A549 treated with AZD9567 at 1 μM for 4 hours (cell line): ENCODE data around the gene OR10A5. TPM values are rescaled to one million over a fixed set of nuclear protein-coding genes. Genes with fewer than 3 reads are reported as not detected.

Experiments used
- total RNA-seq: library from RNA; stranded (reverse); fragments of 200-300 nt; extraction: Qiagen RNA extraction; gene quantifications from 5 replicates; pipeline ENCODE4 v1.2.3, GENCODE V29; 2022; ENCODE audit not compliant: insufficient read depth

OR10A5 gene
- total RNA-seq, result not detected in 5 replicates

GRCh38 chr11:6845383-6845782 lies at the start of gene OR10A5:
OR10A5 (plus strand) TSS chr11:6845683; CDS start chr11:6845683, 0 bp downstream.

GRCh38 chr11:6799402-6799801 lies 46.1 kb upstream of the OR10A5 start, which contains the start of gene OR6A2:
OR6A2 (minus strand) TSS chr11:6799689; CDS start chr11:6795708, 3,981 bp downstream.

GRCh38 chr11:6862961-6863360 lies 17.5 kb downstream of the OR10A5 start, which contains the start of gene OR10A2:
OR10A2 (plus strand) TSS chr11:6863057; CDS start chr11:6869755, 6,698 bp downstream.

GRCh38 chr11:6876325-6876724 lies 30.8 kb downstream of the OR10A5 start, which contains the start of gene OR10A4:
OR10A4 (plus strand) TSS chr11:6876625; CDS start chr11:6876648, 23 bp downstream.

DNA sequence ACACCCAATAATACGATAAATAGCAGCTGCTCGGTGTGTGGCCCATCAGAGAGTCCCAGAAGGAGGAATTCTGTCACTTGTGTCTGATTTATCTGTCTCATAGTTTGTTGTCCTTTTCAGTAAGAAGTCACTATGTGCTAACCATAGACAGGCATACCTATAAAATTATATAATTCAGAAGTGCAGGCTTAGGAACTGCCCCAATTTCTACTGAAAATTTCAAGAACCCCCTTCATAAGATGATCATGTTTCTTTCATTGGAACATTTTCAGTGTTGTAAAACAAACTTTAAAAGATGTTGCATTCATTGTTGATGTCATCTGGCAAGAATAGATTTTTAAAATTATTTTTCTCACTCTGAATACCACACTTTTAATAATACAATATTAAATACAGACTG lies 46.9 kb downstream of the OR10A5 start, which contains the start of gene OR2D2:
Gene OR2D2, minus strand, starts transcription at position 101 of the 400 bp plus-strand sequence. Its CDS starts 0 bp downstream, at position 101.

Other genes with a start within 250 kb of the OR10A5 start
- gene RRP8, start 242.1 kb upstream of the OR10A5 start, total RNA-seq, result 29.8 to 37.8 TPM (median 34.4 TPM) in 5 replicates
- 116 to 122 TPM (median 119 TPM) in 5 replicates for gene ILK, start 241.9 kb upstream of the OR10A5 start, total RNA-seq
- gene TAF10, start 233.5 kb upstream of the OR10A5 start, total RNA-seq, result 181 to 250 TPM (median 245 TPM) in 5 replicates
- 39.8 to 46.4 TPM (median 44.6 TPM) in 5 replicates for gene TPP1, start 226.3 kb upstream of the OR10A5 start, total RNA-seq
- gene DCHS1, start 189.9 kb upstream of the OR10A5 start, total RNA-seq, result 0.05 to 0.13 TPM (median 0.10 TPM) in 4 of 5 replicates, not detected in the other
- 96.7 to 199 TPM (median 105 TPM) in 5 replicates for gene MRPL17, start 162.3 kb upstream of the OR10A5 start, total RNA-seq
- 0.02 to 0.09 TPM in 2 of 5 replicates, not detected in the others for gene OR2AG2, start 73.7 kb upstream of the OR10A5 start, total RNA-seq
- not detected in 5 replicates for gene OR2AG1, start 62.7 kb upstream of the OR10A5 start, total RNA-seq
- not detected in 5 replicates for gene OR6A2, start 46.0 kb upstream of the OR10A5 start, total RNA-seq
- not detected in 5 replicates for gene OR10A2, start 17.4 kb downstream of the OR10A5 start, total RNA-seq
- not detected in 5 replicates for gene OR10A4, start 30.9 kb downstream of the OR10A5 start, total RNA-seq
- not detected in 5 replicates for gene OR2D2, start 46.8 kb downstream of the OR10A5 start, total RNA-seq
- not detected in 5 replicates for gene OR2D3, start 75.3 kb downstream of the OR10A5 start, total RNA-seq
- 0.59 to 1.0 TPM (median 0.85 TPM) in 5 replicates for gene ZNF215, start 80.7 kb downstream of the OR10A5 start, total RNA-seq
- 0.28 to 5.3 TPM (median 1.1 TPM) in 5 replicates for gene ZNF214, start 174.7 kb downstream of the OR10A5 start, total RNA-seq
- gene NLRP14, start 174.8 kb downstream of the OR10A5 start, total RNA-seq, result not detected in 5 replicates
- not detected in 5 replicates for gene RBMXL2, start 243.3 kb downstream of the OR10A5 start, total RNA-seq